Measurements from ENCODE around the gene SLC44A3. TPM values are rescaled to one million over a fixed set of nuclear protein-coding genes. Genes with fewer than 3 reads are reported as not detected.
"Not testable (repeated sequence)": the region's sequence is repeated elsewhere in the genome, so short reads cannot be mapped to it uniquely, and the experiment has no call there.

Gene SLC44A3
- total RNA-seq, 2 donors from 2014 or later, result 55.4 to 71.4 TPM

DNA sequence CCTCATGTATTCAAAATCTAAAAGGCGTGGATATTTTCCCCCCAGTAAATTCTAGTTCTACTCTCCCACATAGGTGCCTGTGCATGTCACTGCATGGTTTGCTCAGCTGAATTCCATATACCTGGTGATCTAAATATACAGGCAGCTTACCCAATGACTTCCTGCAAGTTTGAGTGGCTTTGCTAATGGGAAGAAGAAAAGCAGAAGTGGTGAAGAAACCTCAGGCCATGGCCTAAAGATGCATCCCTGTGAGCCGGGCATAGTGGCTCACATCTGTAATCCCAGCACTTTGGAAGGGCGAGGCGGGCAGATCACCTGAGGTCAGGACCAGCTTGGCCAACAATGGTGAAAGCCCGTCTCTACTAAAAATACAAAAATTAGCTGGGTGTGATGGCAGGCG lies 11.5 kb downstream of the SLC44A3 start:
- TF ChIP-seq, protein P1, sequence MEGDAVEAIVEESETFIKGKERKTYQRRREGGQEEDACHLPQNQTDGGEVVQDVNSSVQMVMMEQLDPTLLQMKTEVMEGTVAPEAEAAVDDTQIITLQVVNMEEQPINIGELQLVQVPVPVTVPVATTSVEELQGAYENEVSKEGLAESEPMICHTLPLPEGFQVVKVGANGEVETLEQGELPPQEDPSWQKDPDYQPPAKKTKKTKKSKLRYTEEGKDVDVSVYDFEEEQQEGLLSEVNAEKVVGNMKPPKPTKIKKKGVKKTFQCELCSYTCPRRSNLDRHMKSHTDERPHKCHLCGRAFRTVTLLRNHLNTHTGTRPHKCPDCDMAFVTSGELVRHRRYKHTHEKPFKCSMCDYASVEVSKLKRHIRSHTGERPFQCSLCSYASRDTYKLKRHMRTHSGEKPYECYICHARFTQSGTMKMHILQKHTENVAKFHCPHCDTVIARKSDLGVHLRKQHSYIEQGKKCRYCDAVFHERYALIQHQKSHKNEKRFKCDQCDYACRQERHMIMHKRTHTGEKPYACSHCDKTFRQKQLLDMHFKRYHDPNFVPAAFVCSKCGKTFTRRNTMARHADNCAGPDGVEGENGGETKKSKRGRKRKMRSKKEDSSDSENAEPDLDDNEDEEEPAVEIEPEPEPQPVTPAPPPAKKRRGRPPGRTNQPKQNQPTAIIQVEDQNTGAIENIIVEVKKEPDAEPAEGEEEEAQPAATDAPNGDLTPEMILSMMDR (IDR thresholded peaks at IDR 0.05), result no peak
- Histone ChIP-seq H3K27me3 (no peaks in the 10 kb centered on the region), H3K9me3 (no peaks in the 10 kb centered on the region), H3K4me3 (no peak overlapping the region), H3K4me1 (no peaks in the 10 kb centered on the region), H3K36me3 (peaks cover 5% of the 10 kb centered on the region), H3K27ac (no peak overlapping the region), H3K9ac (ENCODE audit: low read depth in 2 of 2, low read length in 2 of 2) (no peak overlapping the region)
- intact Hi-C loops (cut with DNase I), result no loop called here
- DNase-seq, result no peak

DNA sequence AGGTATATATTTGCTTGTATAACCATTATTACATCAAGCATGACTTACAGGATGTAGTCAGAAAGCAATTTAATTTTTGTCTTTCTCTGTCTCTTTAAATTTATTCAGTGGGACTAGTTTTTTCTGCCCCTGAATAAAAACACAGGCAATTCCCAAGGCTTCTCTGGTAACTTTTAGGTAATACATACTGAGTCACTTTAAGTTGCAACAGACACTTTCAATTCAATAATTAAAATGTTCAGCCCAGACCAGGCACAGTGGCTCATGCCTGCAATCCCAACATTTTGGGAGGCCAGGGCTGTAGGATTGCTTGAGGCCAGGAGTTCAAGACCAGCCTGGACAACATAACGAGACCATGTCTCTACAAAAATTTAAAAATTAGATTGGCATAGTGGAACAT lies 12.3 kb downstream of the SLC44A3 start:
- H3K9ac ChIP-seq (ENCODE audit: low read depth in 2 of 2, low read length in 2 of 2), result no peak overlapping the region
- no peaks in the 10 kb centered on the region for H3K4me1 ChIP-seq
- no peaks in the 10 kb centered on the region for H3K27me3 ChIP-seq
- H3K9me3 ChIP-seq, result no peaks in the 10 kb centered on the region
- intact Hi-C loops (cut with DNase I), result no loop called here
- DNase-seq, result no peak
- H3K4me3 ChIP-seq, result no peak overlapping the region
- H3K36me3 ChIP-seq, result peaks cover 5% of the 10 kb centered on the region
- no peak overlapping the region for H3K27ac ChIP-seq
- TF ChIP-seq, protein P1 (IDR thresholded peaks at IDR 0.05), result no peak

DNA sequence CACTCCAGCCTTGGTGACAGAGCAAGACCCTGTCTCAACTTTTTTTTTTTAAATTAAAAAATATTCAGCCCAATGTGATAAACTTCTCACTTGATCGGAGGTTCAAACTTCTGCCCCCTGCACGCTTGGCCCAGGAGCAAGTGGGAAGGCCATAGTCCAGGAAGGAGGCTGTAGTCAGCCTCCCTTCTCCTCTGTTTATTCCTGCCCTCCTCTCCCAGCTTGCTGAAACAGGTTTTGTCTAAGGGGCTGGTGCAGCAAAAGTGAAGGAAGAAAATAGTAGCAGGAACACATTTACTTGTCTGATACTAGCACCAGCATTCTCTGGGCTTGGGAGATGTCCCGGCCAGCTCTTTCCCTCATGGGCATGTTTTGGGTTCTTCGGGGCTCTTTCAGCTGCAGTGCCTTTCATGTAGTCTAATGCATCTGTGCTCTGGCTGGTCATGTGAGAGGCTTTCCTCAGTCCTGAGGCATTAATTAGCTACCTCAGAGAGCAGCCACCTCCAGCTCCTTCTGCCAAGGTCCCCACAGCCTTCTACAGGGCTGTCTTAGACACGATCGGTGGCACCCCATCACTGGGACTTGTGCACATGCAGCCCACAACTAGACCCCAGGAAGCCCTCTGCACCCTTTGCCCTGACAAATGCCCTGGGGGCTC lies 12.9 kb downstream of the SLC44A3 start:
- TF ChIP-seq, protein P1 (IDR thresholded peaks at IDR 0.05), result no peak
- no peak for DNase-seq
- Histone ChIP-seq H3K36me3 (peaks cover 5% of the 10 kb centered on the region), H3K27ac (no peak overlapping the region), H3K4me1 (no peaks in the 10 kb centered on the region), H3K4me3 (no peak overlapping the region), H3K27me3 (no peaks in the 10 kb centered on the region), H3K9ac (ENCODE audit: low read depth in 2 of 2, low read length in 2 of 2) (no peak overlapping the region), H3K9me3 (no peaks in the 10 kb centered on the region)
- intact Hi-C loops (cut with DNase I), result no loop called here

DNA sequence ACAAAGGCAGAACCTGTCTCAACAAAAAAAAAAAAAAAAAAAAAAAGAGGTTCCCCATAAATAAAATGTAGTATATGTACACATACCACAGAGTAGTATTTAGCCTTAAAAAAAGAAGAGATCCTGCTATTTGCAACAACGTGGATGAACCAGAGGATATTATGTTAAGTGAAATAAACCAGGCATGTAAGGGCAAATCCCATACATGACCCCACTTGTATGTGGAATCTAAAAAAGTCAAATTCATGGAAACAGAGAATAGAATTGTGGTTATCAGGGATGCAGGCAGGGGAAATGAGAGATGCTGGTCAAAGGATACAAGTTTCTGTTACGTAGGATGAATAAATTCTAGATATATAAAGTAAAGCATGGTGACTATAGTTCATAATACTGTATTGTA lies 16.7 kb downstream of the SLC44A3 start:
- Histone ChIP-seq H3K9me3 (no peaks in the 10 kb centered on the region), H3K36me3 (peaks cover 6% of the 10 kb centered on the region), H3K27ac (no peak overlapping the region), H3K4me1 (no peaks in the 10 kb centered on the region), H3K9ac (ENCODE audit: low read depth in 2 of 2, low read length in 2 of 2) (no peak overlapping the region), H3K27me3 (no peaks in the 10 kb centered on the region), H3K4me3 (no peak overlapping the region)
- intact Hi-C loops (cut with DNase I), result no loop called here
- TF ChIP-seq, protein P1 (IDR thresholded peaks at IDR 0.05), result no peak
- no peak for DNase-seq

DNA sequence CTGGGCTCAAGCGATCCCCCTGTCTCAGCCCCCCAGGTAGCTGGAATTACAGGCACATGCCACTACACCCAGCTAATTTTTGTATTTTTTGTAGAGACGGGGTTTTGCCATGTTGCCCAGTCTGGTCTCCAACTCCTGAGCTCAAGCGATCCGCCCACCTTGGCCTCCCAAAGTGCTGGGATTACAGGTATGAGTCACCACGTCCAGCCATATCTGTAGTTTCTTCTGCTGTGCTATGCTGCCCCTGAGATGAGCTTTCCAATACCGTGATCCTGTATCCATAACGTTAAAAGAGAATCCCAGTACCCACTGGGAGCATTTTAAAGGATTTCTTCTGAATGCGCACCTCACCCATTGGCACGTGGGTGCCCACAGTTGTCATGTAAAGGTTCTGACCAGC lies 20.2 kb downstream of the SLC44A3 start:
- H3K27ac ChIP-seq; intact Hi-C loops (cut with DNase I); H3K27me3 ChIP-seq; DNase-seq; H3K9ac ChIP-seq (ENCODE audit: low read depth in 2 of 2, low read length in 2 of 2); H3K4me3 ChIP-seq; H3K9me3 ChIP-seq; H3K4me1 ChIP-seq: not testable (repeated sequence)
- H3K36me3 ChIP-seq, result peaks cover 14% of the 10 kb centered on the region

DNA sequence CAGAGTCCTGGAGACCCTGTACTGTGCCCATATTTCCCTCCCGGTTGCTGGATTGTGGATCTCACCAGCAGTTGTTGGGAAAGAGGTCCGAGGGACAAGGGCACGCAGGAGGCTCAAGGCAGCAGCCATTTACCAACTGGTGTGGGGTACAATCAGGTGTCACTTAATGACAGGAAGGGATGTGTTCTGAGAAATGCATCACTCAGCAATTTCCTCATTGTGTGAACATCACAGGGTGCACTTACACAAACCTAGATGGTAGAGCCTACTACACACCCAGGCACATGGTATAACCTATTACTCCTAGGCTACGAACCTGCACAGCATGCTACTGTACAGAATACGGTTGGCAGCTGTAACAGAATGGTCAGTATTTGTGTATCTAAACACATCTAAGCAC lies 20.7 kb downstream of the SLC44A3 start:
- intact Hi-C loops (cut with DNase I), result no loop called here
- H3K9me3 ChIP-seq, result no peaks in the 10 kb centered on the region
- H3K4me1 ChIP-seq, result no peaks in the 10 kb centered on the region
- H3K27me3 ChIP-seq, result no peaks in the 10 kb centered on the region
- no peak for DNase-seq
- H3K9ac ChIP-seq (ENCODE audit: low read depth in 2 of 2, low read length in 2 of 2), result no peak overlapping the region
- TF ChIP-seq, protein P1 (IDR thresholded peaks at IDR 0.05), result no peak
- no peak overlapping the region for H3K4me3 ChIP-seq
- H3K27ac ChIP-seq, result no peak overlapping the region
- peaks cover 14% of the 10 kb centered on the region for H3K36me3 ChIP-seq
